COLO668 (cell line): ENCODE data around the gene CA4.
"Not testable (repeated sequence)": the region's sequence is repeated elsewhere in the genome, so short reads cannot be mapped to it uniquely, and the experiment has no call there.

Experiments
- DNase-seq: peaks from one replicate; lab custom pipeline; 2025; ENCODE audit not compliant: unreplicated experiment; lab: John Stamatoyannopoulos, UW

Gene CA4

GRCh38 chr17:60149691-60150582, at the start of gene CA4:
Gene CA4, plus strand, starts transcription at chr17:60149973. Its CDS starts 62 bp downstream, at chr17:60150035.
- DNase-seq, result no peak

GRCh38 chr17:60100577-60100976, 49.2 kb upstream of the CA4 start:
- DNase-seq, result not testable (repeated sequence)

GRCh38 chr17:60102015-60102631, 47.6 kb upstream of the CA4 start:
- DNase-seq, result not testable (repeated sequence)

- DNase-seq, result no peak
Measured at GRCh38 chr17:60102632-60103096, 47.1 kb upstream of the CA4 start.

- no peak for DNase-seq
Measured at GRCh38 chr17:60103957-60104356, 45.8 kb upstream of the CA4 start.

GRCh38 chr17:60106340-60107059, 43.3 kb upstream of the CA4 start:
- no peak for DNase-seq

GRCh38 chr17:60107526-60108257, 42.1 kb upstream of the CA4 start:
- DNase-seq, result no peak

- DNase-seq, result not testable (repeated sequence)
Measured at GRCh38 chr17:60108309-60108708, 41.5 kb upstream of the CA4 start.

- no peak for DNase-seq
Measured at GRCh38 chr17:60108712-60109111, 41.1 kb upstream of the CA4 start.

GRCh38 chr17:60109161-60109560, 40.6 kb upstream of the CA4 start:
- no peak for DNase-seq

- no peak for DNase-seq
Measured at GRCh38 chr17:60110586-60110985, 39.2 kb upstream of the CA4 start.

- not testable (repeated sequence) for DNase-seq
Measured at GRCh38 chr17:60111661-60112060, 38.1 kb upstream of the CA4 start.

- not testable (repeated sequence) for DNase-seq
Measured at GRCh38 chr17:60115364-60115763, 34.4 kb upstream of the CA4 start.

GRCh38 chr17:60116196-60116595, 33.6 kb upstream of the CA4 start:
- not testable (repeated sequence) for DNase-seq

- not testable (repeated sequence) for DNase-seq
Measured at GRCh38 chr17:60119162-60119561, 30.6 kb upstream of the CA4 start.

- not testable (repeated sequence) for DNase-seq
Measured at GRCh38 chr17:60119807-60120748, 29.7 kb upstream of the CA4 start.

GRCh38 chr17:60127068-60128064, 22.4 kb upstream of the CA4 start:
- DNase-seq, result no peak

GRCh38 chr17:60128171-60128859, 21.5 kb upstream of the CA4 start:
- no peak for DNase-seq
